Activated CD8-positive, alpha-beta memory T cell treated with anti-CD3 and anti-CD28 coated beads for 4 hours (primary cell): Measurements from ENCODE around the gene MYEF2.
A peak's percentile ranks its signal among the peaks of the same experiment; 100 is the strongest.

ENCODE experiments used
- DNase-seq, 2 donors: peaks; one replicate each; pipeline ENCODE4 v3.0.0-alpha.2; 2020; ENCODE audit warnings: low read depth in 2 of 2

Gene MYEF2, protein sequence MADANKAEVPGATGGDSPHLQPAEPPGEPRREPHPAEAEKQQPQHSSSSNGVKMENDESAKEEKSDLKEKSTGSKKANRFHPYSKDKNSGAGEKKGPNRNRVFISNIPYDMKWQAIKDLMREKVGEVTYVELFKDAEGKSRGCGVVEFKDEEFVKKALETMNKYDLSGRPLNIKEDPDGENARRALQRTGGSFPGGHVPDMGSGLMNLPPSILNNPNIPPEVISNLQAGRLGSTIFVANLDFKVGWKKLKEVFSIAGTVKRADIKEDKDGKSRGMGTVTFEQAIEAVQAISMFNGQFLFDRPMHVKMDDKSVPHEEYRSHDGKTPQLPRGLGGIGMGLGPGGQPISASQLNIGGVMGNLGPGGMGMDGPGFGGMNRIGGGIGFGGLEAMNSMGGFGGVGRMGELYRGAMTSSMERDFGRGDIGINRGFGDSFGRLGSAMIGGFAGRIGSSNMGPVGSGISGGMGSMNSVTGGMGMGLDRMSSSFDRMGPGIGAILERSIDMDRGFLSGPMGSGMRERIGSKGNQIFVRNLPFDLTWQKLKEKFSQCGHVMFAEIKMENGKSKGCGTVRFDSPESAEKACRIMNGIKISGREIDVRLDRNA

DNA sequence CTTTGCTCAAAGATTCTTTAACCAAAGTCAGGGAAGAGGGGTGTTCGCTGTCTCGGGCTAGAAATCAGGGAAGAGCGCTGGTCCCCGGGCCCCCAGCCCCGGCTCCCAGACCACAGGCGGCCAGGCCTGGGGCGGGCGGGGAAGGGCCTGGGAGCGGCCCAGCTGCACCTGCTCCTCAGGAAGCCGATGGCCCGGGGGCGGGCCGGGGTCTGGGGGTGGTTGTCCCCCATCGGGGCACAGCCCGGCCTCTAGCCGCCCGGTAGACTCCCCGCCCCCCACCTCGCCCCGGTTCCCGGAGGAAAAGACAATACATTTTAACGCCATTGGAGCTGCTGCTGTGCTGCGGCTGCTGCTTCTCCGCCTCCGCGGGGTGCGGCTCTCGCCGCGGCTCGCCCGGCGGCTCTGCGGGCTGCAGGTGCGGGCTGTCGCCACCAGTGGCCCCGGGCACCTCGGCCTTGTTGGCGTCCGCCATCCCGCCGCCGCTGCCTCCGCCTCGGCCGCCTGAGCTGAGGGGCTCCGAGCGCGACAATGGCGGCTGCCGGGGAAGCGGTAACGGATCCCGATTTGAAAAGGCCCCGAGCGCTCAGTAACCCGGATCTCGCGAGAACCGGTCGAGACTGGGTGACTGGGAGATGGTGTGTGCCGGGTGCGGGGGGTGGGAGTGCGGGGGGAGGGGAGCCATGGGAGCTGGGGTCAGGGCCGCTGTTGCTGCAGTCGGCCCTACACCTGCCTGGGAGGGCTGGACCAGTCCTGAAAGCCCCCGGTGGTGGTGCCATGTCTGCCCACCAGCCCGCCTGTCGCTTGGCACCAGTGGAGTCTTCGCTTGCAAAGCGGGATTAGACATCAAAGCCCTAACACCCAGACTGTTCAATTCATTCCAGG, at the start of gene MYEF2:
TSS of gene MYEF2 (minus strand) at position 530 of the 882 bp plus-strand sequence. CDS start at position 472, 58 bp downstream.
- DNase-seq = peak; percentile 10 to 36

- DNase-seq = no peak
These were observed 47.7 kb upstream of the MYEF2 start for GRCh38 chr15:48225771-48226170.

DNA sequence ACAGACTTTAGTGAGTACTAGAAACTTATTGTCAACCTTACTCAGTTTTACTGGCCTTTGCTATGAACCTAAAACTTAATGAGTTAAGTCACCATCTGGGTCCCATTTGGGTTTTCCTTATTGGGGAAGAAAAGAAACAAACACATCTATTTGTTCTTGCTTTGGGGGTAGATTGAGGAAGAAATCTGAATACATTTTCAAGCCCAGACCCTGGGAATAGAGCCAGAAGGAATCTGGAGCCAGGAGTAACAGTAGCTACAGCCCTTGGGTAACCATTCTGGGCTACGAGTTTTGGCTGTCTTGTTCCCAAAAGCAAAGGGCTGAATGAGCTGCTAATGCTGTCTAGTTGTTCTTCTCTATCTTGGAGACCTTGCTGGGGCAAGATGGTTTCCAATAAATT, 44.5 kb upstream of the MYEF2 start:
- no peak for DNase-seq

DNA sequence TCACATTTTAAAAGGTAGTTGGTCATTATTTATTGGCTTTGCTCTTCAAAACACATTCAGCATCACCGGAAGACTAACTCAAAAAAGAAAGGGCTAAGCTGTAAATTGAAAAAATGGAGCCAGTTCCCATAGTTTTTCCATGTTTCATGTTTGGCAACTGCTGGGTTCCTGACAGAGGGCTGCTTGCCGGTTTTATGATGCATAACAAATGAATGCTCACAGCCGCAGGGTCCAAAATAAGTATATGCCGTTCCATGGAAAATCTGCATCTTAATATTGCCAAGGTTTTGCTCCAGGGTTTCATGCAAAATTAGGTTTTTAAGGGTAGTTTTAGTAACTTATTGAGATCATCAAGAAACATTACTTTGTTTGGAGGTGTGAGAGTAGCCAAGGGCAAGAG, 43.8 kb upstream of the MYEF2 start:
- DNase-seq = no peak

DNA sequence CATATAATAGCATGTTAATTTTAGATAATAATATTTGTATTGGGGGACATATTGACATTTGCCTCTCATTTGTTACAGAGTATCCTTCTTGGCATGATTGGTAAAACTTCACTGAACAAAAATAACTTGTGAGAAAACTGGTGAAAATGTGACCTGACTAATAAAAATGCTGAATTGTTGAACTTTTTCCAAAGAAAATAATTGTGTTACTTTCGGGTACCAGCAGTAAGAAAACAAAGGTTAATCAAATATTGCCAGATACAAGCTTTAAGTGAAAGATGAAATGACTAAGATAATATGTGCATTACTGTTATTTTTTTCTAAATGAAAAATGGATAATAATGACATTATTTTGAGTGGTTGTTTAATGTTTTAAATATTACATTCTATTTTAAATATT, 43.2 kb upstream of the MYEF2 start:
- no peak for DNase-seq

DNA sequence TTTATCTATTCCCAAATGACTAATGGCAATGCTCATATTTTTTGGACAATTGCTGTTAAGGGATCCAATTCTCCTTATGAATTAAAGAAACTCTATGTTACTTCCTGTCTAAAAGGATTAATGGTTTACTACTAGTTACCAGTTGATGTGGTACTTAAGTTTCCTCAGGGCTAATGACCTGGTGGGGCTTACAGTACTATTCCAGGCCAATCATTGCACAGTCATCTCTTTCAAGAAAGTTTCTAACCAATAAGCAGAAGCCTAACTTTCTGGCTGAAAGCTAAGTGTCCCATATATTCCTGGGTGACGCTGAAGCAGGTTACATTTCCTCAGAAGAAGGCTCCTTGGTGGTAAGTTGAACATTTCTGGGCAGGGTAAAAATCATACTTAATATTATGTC, 27.9 kb upstream of the MYEF2 start, which contains the start of gene SLC12A1:
TSS of gene SLC12A1 (plus strand) at position 322 of the 400 bp plus-strand sequence. CDS start 1,418 bp downstream, outside the sequence.
- DNase-seq = no peak

- no peak for DNase-seq
These were observed 24.0 kb upstream of the MYEF2 start for GRCh38 chr15:48202068-48202467.

GRCh38 chr15:48191574-48192225, 13.6 kb upstream of the MYEF2 start, which contains the start of gene CTXN2:
Gene CTXN2, plus strand, starts transcription at chr15:48191665. Its CDS starts 9,636 bp downstream, at chr15:48201301.
- no peak for DNase-seq

DNA sequence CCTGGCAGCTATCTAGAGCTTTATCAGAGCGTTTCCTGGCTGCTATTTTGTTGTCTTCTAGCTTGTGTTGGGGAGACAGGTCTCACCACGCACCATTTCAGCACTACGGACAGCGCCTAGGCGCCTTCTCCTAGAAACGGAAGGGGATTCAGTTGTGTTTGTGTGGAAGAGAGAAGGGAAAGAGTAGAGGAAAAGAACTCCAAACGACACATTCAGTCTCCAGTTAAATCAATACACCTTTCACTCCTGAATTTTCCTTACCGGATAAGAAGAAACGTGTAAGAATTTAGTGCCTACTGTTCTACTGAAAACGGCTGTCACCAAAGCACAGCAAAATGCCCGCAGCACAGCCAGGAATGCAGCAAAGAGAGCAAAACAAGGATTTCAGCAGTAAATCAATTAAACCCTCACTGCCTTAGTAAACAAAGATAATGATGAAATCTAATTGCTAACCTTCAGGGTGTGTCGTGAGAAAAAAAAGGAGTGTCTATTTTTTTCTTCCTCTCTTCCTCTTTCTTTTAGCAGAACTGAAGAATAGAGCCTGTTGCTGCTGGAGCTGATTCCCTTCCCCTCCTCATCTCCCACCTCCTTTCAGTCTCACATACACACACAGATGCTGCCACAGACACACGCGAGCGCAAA, 13.0 kb upstream of the MYEF2 start:
- DNase-seq = no peak

GRCh38 chr15:48186271-48186670, 8.2 kb upstream of the MYEF2 start:
- no peak for DNase-seq

DNA sequence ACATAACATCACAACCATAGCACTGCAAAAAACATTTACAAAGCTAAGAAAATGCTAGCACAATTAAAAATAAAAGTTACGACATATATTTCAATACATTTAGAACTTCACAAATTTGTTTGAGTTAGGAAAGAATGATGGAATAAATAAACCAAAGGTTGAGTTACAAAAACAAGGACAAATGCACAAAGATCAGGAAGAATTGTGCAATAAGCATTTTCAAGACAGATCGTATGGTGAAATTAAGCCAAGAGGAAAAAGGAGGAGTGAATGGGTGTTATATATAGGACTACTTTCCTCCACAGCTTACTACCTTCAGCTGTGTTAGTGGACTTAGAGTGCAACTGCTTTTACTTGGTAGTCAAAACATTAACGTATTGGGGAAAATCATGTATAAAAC, 7.4 kb upstream of the MYEF2 start:
- no peak for DNase-seq

DNA sequence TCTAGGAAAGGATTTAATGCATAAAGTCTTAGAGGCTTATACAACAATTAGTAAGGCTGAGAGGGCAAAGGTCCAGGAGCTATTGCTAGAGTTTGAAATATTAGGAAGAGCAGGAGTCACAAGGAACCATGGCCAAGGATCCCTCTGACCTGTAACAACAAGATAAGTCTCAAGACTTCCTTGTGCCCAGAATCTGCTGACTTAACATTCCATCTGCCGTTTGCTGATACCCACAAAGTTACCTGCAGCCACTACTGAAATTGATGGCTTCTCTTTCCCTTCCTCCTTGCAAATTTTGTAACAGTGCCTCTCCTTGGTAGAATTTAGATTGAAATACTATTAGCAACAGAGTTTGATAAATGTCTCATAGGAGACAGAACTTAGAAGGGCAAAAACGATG, 4.7 kb upstream of the MYEF2 start:
- no peak for DNase-seq

DNA sequence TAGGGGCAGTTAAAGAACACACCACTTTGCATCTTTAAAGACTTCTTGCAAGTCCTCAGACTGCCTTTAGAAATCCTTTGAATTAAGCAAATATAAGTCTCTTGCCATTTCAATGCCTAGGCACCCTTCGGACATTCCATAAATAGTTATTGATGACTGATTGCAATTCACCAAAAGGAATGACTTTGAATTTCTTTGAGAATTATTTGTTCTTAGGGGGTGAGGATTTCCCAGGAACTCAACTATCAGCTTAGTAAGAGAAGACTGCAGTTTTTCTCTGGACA, 495 bp upstream of the MYEF2 start:
- no peak for DNase-seq

- DNase-seq = no peak
These were observed 721 bp downstream of the MYEF2 start for GRCh38 chr15:48177383-48177765.

GRCh38 chr15:48176957-48177356, 1.1 kb downstream of the MYEF2 start:
- DNase-seq = no peak

DNA sequence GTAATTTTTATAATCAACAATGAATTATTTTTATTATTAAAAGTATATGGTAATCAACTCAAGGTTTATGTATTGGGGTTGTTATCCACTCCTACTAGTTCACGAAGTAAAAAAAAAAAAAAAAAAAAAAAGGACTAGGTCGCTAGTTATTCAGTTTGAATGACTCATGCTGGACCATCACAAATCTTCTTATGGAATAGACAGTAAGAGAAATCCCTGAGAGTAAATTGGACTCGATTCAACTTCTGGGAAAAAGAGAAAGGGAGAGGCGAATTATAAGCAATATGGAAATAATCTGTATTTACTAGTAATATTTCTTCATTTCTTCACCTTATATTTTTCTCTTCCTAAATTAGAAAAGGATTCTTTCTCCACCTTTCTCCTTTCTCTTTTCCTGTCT, 2.0 kb downstream of the MYEF2 start:
- no peak for DNase-seq

DNA sequence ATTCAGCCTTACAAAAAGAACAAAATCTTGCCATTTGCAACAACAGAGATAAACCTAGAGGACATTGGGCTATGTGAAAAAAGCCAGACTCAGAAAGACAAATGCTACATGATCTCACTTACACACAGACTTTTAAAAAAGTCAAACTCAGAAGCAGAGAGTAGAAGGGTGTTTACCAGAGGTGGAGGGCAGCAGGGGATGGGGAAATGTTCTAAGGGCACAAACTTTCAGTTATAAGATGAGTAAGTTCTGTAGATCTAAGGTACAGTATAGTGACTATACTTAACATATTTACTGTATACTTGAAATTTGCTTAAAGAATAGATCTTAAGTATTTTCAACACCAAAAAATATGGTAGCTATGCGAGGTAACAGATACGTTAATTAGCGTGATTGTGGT, 3.0 kb downstream of the MYEF2 start:
- DNase-seq = no peak

DNA sequence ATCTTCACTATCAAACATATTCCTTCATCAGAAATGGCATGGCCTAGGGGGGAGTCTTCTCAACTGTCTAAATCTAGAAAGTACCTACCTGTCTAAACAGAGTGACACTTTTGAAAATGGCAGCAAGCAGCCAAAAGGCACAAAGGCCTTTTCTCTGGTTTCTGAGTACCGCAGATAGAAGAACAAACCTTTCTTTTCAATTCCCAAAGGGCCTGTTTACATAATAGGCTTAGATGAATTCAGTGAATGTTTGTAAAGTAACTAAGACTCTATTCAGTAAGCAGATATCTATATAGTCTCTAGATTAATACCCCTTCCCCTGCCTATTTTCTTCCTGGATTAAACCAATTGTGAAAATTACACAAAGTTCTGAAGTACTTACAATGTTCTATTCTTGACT, 7.1 kb downstream of the MYEF2 start:
- no peak for DNase-seq

GRCh38 chr15:48168616-48169015, 9.5 kb downstream of the MYEF2 start:
- no peak for DNase-seq

- DNase-seq = no peak
These were observed 24.6 kb downstream of the MYEF2 start for GRCh38 chr15:48153526-48153925.

DNA sequence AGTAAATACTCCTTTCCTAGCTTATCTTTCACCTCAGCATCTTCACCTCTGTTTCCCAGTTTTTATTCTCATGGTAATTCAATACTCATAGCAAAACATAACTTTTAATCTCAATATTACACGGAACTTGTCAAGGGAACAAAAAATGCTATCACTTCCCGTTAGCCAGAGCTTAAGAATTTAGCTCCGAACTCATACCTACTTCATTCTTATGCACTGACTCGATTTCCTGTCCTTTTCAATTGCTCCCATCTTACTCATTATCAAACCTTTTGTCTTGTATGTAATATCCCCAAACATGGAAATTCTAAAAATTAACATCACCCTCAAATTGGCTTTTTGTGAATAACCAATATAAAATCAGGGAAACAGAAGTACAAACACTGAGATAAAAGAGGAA, 28.2 kb downstream of the MYEF2 start:
- no peak for DNase-seq

- no peak for DNase-seq
These were observed 30.7 kb downstream of the MYEF2 start for GRCh38 chr15:48147358-48147757.
